ENCODE results near the gene FRMD4A.
A peak's percentile ranks its signal among the peaks of the same experiment; 100 is the strongest.

The FRMD4A gene

DNA sequence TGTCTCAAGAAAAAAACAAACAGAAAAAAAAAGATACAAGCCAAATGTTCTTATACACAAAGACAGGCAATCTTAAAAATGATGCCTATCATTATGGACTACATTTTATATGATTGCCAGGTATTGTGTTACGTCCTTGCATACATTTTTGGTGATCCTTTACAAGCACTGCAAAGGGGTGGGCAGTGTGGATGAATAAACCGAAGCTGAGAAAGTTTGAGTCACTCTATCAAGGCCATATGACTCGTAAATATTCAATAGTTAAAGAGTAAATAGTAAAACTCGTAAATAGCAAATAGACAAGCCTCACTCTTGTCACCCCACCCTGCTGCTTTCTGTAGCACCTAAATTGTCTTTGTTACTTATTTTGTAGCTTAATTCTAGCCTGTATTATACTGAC lies 326.2 kb downstream of the FRMD4A start:
- no peak for DNase-seq

DNA sequence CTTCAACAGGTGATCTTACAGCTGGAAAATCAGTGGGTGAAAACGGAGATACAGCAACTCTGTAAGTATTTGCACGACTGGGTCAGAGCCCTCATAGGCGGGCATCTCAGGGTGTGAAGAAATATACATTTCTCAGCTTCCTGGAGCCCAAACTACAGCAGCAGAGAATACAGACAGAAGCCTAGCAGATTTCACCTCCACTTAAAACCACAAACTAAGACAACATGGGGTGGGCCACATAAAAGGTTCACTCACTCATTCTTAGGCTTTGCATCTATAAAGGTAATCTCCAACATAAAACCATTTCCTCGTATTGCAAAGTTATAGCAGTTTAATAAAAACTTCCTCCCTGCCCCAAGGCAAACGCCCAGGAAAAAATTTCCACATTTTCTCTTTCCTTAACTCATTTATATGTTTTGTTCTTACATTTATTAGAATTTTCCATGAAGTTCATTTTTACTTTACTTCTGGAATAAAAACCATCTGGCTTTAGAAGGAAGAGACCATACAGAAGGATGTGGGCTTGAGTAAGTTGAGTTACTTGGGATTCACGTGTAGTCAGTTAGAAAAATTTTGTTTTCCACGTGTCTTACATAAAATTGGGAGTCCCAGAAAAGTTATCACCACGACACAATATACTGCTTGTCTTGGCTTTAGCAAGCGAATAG lies 327.1 kb downstream of the FRMD4A start:
- peak; percentile 24 for DNase-seq

DNA sequence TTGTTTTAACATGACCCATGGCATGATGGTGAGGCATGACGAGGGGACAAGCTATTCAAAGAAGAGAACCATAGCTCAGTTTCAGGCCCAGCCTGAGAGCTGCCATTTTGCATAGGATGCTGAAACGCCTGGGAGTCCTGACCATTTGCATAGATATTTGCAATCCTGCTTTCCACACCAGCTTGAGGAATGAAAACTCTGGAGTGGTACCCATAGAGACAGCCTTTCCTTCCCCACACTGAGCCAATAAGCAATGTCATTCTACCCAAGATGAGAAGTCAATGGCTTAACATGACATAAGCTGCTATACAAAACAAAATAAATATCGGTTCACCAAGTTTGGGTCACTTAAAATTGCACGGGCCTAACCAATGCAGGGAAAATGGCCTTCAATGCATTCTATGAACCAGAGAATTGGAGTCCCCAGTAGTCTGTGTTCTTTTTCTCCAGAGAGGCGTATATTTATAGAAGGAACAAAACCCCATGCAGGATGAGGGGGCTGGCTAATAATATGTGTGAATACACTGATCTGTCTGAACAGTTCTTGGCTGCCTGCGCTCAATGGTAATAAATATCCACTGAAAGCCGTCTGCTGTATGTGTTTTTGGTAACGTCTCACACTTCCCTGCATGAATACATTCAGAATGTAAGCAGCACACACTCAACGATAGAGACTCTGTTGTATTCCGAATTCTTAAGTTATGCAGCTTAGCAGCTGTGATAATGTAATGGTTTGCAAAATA lies 329.3 kb downstream of the FRMD4A start:
- no peak for DNase-seq

DNA sequence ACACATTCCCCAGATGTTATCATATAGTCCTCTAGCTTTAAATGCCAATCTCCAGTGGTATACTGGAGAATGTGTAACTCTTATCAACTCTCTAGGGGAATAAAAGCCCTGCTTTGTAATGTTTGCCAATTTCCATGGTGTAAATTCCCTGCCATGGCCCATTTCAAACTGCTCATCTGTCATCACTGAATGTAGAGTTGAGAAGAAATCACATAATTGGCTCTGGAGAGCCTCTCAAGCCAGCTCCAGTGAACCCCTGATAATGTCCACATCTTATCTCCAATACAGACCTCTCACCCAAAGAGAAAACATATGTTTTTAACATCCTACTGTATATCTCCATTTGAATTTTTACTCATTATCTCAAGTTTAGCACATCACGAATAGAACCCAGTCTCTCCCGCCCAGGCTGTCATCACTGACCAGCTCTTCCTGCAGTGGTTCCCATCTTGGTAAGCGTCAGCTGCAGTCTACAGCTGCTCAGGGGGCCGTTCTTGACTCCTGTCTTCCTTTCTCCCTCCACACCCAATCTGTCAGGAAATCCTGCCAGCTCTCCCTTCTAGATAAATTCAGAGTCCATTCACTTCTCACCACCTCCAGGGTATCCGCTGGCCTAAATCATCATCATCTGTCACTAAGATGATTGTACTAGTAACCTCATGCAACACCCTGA lies 332.4 kb downstream of the FRMD4A start:
- DNase-seq, result no peak

DNA sequence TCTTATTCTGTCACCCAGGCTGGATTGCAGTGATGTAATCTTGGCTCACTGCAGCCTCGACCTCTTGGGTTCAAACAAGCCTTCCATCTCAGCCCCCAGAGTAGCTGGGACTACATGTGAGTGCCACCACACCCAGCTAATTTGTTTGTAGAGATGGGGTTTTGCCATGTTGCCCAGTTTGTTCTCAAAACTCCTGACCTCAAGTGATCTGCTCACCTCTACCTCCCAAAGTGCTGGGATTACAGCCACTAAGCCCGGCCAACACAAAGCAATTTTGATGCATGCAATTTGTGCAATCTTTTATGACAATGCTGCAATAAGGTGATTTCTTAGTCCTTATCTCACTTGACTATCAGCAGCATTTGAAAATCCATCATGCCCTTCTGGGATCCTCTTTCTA lies 333.1 kb downstream of the FRMD4A start:
- no peak for DNase-seq

DNA sequence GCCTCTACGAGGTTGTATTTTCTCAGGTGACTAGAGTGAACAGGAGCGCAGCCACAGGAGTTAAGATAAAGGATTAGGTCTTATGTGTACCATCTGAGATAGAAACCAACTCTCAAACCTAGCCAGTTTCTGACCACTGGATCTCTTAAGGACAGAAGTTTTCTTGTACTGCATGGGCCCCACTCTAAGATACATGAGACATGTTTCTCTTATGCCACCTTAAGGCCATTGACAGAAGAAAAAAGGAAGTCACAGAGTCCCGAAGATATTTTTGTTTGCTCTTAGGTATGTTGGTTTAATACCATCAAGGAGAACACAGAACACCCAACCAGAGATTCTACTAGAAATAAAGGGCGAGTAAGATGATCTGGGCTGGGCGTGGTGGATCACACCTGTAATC lies 335.8 kb downstream of the FRMD4A start:
- no peak for DNase-seq

DNA sequence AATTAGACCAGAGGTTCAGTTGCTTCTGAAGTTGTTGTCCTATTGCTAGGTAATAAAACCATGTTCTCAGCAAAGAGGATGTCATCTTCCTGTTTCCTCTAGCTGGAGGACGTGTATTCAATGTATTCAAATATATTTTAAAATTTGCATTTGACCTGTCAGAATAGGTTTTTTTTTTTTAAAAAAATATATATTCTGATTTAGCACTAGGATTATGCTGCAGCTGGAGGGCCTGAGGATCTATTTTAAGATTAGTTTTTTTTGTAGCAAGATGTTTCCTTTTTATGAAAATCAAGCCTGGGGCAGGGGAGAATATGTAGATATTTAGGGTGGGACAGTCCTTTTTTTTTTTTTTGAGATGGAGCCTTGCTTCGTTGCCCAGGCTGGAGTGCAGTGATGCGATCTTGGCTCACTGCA lies 337.0 kb downstream of the FRMD4A start:
- no peak for DNase-seq

DNA sequence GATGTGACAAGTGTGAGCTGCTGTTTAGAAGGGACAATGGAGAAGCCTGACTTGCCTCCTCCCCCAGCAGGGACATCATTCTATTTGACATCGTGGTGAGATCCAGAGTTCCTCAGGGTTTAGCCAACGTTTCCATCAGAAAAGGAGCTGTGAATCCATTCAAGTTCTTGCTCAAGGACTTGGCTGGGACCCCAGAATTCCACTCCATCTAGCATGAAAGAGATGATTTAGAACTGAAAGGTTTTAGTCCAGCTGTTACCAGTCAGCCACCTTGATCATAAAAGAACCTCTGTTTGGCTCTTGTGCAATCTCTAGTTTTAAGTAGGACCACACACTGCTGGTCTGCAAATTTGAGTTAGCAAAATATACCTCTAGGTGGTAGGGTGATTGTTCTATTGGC lies 337.6 kb downstream of the FRMD4A start:
- DNase-seq, result no peak

DNA sequence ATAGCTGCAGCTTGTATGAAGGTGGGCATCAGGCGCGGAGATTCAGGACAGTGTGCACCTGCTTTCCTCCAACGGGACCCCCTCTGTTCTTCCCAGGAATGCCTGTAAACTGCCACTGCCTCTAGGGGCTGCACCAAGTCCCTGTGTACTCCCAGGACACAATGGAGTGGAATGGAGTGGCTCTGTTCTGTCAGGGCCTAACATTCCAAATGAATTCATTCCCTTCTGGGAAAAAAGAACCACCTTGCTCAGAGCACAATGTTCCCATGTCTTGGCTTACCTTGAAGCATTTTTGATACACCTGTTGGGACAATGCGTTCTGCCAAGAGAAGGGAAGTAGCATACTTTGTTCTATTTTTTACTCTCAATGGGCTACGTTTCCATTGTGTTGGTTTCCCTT lies 339.4 kb downstream of the FRMD4A start:
- DNase-seq, result no peak

DNA sequence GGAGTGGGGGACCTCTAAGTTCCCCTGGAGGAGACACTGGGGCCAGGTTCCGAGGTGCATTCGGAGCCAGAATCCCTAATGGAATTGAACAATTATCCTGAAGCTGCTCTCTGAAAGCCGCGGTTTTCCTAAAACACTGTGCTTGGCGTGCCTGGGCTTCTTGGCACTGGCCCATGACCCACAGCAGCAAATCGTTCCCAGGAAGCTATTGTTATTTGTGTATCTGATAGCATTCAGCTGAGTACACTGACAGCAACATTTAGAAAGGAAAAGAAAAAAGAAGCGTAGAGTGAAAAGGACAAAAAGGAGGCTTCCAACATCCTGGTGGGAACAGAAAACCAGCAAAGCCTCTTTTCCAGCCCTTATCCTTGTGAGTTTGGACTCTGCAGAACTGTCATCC lies 339.8 kb downstream of the FRMD4A start:
- DNase-seq, result no peak

DNA sequence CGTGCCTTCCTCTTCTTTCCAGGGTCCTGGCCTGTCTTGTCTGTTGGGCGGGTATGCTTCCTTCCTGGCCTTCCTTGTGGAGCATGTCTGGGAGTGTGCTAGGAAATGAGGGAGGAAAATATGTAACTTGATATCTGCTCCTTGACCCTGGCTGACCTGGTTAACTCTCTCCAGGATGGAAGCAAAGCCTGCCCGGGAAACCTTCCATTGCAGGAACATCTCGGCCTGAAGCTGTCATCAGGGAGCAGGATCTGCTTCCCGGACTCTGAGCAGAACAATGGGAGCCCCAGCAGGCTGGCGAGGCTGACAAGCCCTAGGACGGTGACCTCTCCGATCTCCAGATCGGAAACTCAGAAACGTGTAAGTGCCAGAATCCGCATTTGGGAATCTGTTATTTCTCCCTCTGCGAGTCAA lies 340.3 kb downstream of the FRMD4A start:
- no peak for DNase-seq

DNA sequence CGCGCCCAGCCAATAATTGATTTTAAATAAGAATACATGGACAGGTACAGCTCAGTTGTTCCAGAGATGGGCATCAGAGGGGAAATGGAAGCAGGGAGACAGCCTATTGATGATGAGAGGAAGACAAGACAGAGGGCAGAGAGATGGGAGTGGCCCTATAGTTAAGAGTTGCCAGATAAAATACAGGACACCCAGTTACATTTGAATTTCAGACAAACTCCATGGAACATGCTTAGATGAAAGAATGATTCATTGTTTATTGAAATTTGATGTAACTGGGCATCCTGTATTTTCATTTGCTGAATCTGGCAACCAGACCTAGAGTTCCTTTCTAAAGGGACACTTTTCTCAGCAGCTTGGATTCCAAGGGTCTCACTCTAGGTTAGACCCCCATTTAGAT lies 341.1 kb downstream of the FRMD4A start:
- DNase-seq, result no peak

DNA sequence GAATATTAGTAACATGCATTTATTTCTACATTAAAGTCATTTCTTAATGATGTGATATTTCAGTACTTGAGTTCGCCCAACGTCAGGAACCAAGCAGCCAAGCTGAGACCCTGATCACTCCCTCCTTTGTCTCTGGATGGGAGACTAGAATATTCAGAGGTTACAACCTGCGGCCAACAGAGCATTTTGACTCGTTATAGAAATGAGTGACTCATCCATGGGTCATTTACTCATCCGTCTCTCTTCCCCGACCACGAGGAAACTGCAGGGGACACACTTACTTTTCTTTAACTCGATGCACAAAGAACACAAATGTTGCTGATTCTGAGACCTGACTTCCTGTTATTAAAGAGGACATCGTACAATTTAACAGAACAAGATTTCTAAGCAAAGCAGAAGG lies 343.3 kb downstream of the FRMD4A start:
- DNase-seq, result peak; percentile 9

DNA sequence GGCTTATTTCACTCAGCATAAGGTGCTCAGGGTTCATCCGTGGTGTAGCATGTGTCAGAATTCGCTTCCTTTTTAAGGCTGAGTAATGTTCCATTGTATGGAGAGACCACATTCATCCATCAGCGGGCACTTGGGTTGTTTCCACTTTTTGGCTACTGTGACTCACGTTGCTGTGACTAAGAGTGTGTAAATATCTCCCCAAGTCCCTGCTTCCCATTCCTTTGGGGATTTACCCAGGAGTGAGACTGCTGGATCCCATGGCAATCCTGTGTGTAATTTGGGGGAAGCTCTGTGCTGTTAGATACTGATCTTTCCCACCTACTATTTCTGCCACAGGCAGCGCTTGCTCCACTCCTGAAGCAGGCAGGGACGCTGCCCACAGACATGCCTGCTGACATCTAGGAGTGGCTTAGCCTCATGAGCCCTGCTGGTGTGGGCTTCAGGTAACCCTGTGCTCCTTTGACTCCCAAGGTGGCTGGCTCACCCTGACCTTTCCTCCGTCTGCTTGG lies 346.0 kb downstream of the FRMD4A start:
- no peak for DNase-seq

DNA sequence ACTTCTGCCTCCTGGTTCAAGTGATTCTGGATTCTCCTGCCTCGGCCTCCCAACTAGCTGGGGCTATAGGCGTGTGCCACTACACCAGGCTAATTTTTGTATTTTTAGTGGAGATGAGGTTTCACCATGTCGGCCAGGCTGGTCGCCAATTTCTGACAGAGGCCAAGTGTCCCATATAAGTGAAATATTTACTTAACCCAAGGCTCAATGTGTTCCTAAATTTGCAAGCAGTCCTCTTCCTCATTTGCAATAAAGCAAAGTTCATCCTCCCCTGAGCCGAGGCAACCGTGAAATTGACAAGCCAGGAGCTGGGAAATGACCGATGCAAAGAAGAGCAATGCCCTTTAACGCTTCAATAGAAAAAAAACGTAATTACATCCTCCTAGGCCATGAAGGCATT lies 347.7 kb downstream of the FRMD4A start:
- no peak for DNase-seq

DNA sequence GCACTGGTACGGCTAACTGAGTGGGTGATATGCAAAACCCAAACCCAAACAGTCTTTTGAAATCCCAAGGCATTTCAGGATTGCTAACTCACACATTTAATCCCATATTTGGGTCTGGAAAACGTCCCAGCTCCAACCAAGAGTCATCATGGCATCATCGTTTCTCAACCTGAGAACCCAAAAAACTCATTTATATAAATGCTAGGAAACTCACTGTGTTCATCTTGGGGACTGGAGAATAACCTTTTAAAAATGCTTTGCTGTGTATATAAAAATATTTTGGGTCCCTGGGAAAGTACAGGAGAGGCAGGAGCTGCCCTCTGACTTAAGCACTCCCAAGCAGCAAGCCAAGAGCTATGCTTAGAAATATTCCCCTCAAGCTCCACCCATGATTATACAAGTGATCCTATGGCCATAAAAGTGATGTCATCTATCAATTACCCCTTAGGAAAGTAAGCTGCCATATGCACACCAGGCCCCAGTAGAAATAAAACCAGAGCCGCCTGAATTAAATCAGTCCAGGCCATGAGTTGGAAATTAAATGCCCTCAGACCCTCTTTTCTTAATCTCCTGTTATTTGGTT lies 352.1 kb downstream of the FRMD4A start:
- DNase-seq, result no peak

DNA sequence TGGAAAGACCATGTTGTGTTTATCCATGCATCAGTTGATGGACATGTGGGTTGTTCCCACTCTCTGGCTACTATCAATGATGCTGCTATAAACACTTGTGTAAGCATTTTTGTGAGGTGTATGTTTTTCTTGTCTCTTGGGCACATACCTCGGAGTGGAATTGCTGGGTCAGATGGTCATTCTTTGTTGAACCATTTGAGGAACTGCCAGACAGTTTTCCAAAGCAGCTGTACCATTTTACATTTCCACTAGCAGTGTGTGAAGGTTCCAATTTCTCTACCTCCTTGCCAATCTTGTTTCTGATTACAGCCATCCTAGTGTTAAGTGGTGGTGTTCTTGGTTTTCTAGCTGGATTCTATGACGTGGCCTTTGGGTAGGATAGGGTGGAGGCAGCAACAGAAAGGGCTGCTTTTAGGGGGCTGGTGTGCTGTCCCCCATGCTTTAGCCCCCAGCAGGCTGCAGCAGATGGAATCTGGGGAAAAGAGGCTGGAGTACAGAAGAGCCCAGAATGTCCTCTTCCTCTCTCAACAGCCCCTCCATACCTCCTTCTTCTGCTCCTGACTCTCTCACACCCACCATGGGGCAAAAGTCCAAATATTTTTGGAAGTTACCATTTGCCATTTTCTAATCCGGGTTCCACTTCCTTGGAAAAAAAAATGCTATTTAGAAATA lies 352.7 kb downstream of the FRMD4A start:
- DNase-seq, result no peak

DNA sequence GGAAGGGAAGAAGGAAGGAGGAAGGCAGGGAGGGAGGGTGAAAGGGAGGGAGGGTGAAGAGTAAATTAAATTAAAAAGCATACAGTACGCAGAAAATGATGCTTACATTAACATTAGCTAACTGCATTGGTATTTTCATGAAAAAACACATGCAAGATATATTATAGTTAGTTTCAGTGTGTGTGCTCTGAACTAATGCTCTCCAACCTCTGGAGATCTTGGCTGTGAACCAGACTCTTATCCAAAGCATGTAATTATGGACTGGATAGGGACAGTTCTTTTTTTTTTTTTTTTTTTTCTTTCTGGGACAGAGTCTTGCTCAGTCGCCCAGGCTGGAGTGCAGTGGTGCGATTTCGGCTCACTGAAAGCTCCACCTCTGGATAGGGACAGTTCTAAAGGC lies 357.0 kb downstream of the FRMD4A start:
- DNase-seq, result no peak

DNA sequence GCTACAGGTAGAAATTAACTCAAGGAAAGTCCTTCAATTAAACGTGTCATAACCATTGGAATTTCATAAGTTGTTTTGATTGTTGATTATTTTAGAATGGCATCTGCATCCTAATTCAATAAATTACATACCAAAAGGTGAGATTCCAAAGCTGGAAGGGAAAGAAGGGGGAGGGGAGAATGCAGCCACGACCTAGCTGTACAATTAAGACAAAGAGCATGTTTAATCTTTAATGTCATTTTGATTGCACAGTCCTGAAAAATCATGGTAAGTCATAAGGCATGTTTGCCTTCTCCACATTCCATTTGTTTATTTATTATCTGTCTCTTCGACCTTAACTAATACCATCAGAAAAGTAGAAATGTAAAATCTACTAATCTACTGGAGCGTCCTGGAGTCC lies 358.1 kb downstream of the FRMD4A start:
- DNase-seq, result no peak

DNA sequence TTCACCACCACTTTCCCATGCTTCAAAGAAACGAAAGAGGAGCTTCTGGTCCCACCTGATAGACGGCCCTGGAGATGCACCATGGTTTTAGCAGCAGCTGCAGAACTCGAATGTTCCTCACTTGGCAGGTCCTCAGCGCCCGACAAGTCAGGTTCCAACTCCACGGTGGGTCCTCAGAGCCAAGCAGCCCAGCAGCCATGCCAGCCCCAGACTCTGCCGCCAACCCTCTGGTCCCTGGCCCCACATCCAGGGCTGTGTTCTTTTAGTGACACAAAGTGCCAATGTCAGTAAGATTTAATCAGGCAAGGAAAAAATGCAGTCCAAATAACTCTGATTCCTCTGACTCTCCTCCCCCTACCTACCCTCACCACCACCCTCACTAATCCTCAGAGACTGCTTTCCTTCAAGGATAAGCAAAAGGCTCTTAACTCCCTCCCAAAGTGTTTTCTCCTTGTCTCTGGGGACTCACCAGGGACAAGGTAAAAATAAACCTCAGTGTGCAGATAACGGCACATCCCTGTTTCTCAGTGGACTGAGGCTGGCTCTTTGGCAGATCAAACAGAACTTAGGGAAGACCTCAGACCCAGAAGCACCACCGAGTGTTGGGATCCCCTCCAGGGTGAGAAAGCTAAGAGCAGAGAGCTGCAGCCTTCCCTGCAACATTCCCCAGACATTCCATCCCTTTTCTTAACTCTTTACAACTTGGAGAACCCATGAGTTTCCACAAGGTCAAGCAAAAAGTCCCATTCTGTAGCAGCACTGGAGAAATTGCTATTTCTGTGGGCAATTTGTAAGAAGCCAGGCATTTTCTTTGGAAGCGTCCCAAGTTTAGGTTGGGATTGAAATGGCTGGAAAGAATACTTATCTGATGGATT lies 358.9 kb downstream of the FRMD4A start:
- DNase-seq, result no peak

DNA sequence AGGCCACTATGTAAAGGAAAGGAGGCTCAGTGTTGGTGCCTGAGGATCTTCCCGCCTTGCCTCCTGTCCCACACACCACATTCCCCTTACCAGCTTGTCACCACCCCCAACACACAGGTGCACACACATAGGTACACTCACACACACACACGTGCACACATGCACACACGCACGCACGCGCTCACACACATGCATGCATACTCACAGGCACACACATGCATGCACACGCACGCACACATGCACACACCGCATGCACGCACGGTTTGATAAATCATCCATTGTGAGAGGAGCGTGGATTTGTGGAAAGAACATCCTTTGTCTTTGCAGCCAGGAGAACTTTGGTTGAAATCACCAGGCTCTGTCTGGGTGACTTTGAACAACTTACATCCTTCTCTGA lies 359.8 kb downstream of the FRMD4A start:
- no peak for DNase-seq
